Measurements from ENCODE around the gene LEKR1. TPM values are rescaled to one million over a fixed set of nuclear protein-coding genes. Genes with fewer than 3 reads are reported as not detected.

The LEKR1 gene
- total RNA-seq, result not detected in 2 replicates

GRCh38 chr3:156826144-156826895 is at the start of gene LEKR1:
Gene LEKR1, plus strand, starts transcription at chr3:156826353. Its CDS starts 2,977 bp downstream, at chr3:156829330.

Other genes with a start within 250 kb of the LEKR1 start
- gene TIPARP, start 151.8 kb upstream of the LEKR1 start, total RNA-seq, result 43.3 and 43.6 TPM in 2 replicates